Panc1 (cell line): ENCODE measurements around the gene MXRA8. TPM values are rescaled to one million over a fixed set of nuclear protein-coding genes. Genes with fewer than 3 reads are reported as not detected.

Experiments
- ATAC-seq: fragments of 200-7000 bp; cut with Tn5 transposase; 2 replicates; pipeline ENCODE4 v1.9.1; 2020; ENCODE audit warnings: mild to moderate bottlenecking, moderate library complexity
- BruUV-seq: library from RNA; stranded (reverse); fragments of 400-500 nt; replicated peaks from 2 replicates; lab custom pipeline; 2021; lab: Mats Ljungman, UMichigan
- CTCF ChIA-PET: fragments of 300-600 bp; sonication (Branson Sonifier 250); formaldehyde crosslinking; loops from one replicate; lab custom pipeline; 2022; ENCODE audit warnings: antibody characterized with exemption; lab: Charles Lee
- POLR2A ChIA-PET: fragments of 300-600 bp; sonication (Branson Sonifier 250); formaldehyde crosslinking; loops from one replicate; lab custom pipeline; 2022; ENCODE audit warnings: antibody characterized with exemption; lab: Charles Lee
- DNase-seq: peaks from one replicate; pipeline ENCODE4 v3.0.0-alpha.2; 2010; ENCODE audit warnings: low read depth, low spot score
- H3K27ac ChIP-seq: 2 replicates; pipeline ENCODE4 v1.5.1; 2011; ENCODE audit warnings: mild to moderate bottlenecking, low read length, inconsistent platforms
- H3K27me3 ChIP-seq: fragments of 200-500 bp; sonication (Bioruptor generic); 2 replicates; pipeline ENCODE4 v1.6.0; 2014; ENCODE audit warnings: low read length, inconsistent platforms; ENCODE audit not compliant: control insufficient read depth, insufficient read depth
- H3K36me3 ChIP-seq: fragments of 200-500 bp; sonication (Bioruptor generic); 2 replicates; pipeline ENCODE4 v1.5.1; 2014; ENCODE audit warnings: inconsistent platforms, mild to moderate bottlenecking, low read length, moderate library complexity; ENCODE audit not compliant: control insufficient read depth, insufficient read depth
- H3K4me1 ChIP-seq: 2 replicates; pipeline ENCODE4 v1.5.1; 2011; ENCODE audit warnings: inconsistent platforms, mild to moderate bottlenecking, low read length, moderate library complexity; ENCODE audit not compliant: control insufficient read depth, insufficient read depth
- H3K4me3 ChIP-seq, 2 experiments: 2 replicates each; pipeline ENCODE4 v1.5.1; 2011 to 2012; ENCODE audit warnings: low read depth in 2 of 2, low read length in 2 of 2, mild to moderate bottlenecking in 2 of 2, inconsistent platforms in 1 of 2, moderate library complexity in 1 of 2
- H3K9me3 ChIP-seq: fragments of 200-500 bp; sonication (Bioruptor generic); 2 replicates; pipeline ENCODE4 v1.5.1; 2014; ENCODE audit warnings: low read depth, mild to moderate bottlenecking, inconsistent platforms, low read length, moderate library complexity; ENCODE audit not compliant: control insufficient read depth, insufficient read depth
- POLR2AphosphoS5 ChIP-seq: IDR thresholded peaks from 2 replicates; pipeline ENCODE4 v1.6.1; 2012; ENCODE audit warnings: mild to moderate bottlenecking, low read depth, low read length, moderate library complexity
- SIN3A ChIP-seq: IDR thresholded peaks from 2 replicates; pipeline ENCODE4 v1.6.1; 2012; ENCODE audit warnings: low read depth, mild to moderate bottlenecking, low read length, moderate library complexity, borderline replicate concordance; ENCODE audit not compliant: insufficient read depth
- TCF7L2 ChIP-seq: IDR thresholded peaks from 2 replicates; pipeline ENCODE4 v1.6.1; 2011; ENCODE audit warnings: mild to moderate bottlenecking, low read depth, low read length, inconsistent platforms
- in situ Hi-C: cut with HindIII; loops from 2 replicates; pipeline ENCODE4 v1.10.0; 2016; ENCODE audit warnings: low sequenced_read_pairs, low pct_unique_long_range_greater_than_20kb
- intact Hi-C: fragments of 100-400 bp; cut with micrococcal nuclease; formaldehyde crosslinking; loops from one replicate; pipeline ENCODE4 v1.10.0; 2022; ENCODE audit not compliant: unreplicated experiment
- total RNA-seq: library from RNA; stranded (reverse); gene quantifications from one replicate; pipeline ENCODE4 v1.2.1, GENCODE V29; 2021; ENCODE audit not compliant: unreplicated experiment
- TF ChIP-seq, protein P1 (sequence below), 2 experiments: IDR thresholded peaks; 2 replicates each; pipeline ENCODE4 v1.6.1; 2011 to 2012; ENCODE audit warnings: low read depth in 2 of 2, control low read depth in 1 of 2, low read length in 1 of 2, mild to moderate bottlenecking in 1 of 2, moderate library complexity in 1 of 2; ENCODE audit not compliant: insufficient read depth in 1 of 2
- TF ChIP-seq, protein P2 (sequence below): fragments of 450-650 bp; IDR thresholded peaks from 2 replicates; pipeline ENCODE4 v1.5.1; 2017; ENCODE audit warnings: mild to moderate bottlenecking

MXRA8 gene
- total RNA-seq, 1 experiment from 2014 or later: 96.0 TPM

DNA sequence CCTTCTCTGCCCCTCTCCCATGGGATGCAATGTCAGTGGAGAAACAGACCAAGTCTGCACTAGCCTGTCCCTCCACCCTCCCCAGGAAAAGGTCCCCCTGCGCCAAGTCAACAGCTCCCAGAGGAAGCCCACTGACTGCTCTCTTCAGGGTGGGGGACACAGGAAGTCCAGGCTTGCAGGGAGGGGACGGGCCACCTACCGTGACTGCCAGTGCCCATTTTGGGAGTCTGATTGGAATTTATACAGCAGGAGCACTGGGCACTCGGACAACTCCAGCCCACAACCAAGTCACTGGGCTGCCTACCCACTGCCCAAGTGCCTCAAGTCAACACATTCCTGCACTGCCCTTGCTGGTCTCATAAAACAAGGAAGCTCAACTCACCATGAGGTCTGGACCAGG, 34.7 kb upstream of the MXRA8 start:
- CTCF ChIA-PET: no interaction called here
- peaks cover 29% of the 10 kb centered on the region for H3K36me3 ChIP-seq
- no peaks in the 10 kb centered on the region for H3K27me3 ChIP-seq
- ATAC-seq: no peak
- BruUV-seq: no TSS peak
- H3K9me3 ChIP-seq: no peaks in the 10 kb centered on the region
- TF ChIP-seq, protein P1, sequence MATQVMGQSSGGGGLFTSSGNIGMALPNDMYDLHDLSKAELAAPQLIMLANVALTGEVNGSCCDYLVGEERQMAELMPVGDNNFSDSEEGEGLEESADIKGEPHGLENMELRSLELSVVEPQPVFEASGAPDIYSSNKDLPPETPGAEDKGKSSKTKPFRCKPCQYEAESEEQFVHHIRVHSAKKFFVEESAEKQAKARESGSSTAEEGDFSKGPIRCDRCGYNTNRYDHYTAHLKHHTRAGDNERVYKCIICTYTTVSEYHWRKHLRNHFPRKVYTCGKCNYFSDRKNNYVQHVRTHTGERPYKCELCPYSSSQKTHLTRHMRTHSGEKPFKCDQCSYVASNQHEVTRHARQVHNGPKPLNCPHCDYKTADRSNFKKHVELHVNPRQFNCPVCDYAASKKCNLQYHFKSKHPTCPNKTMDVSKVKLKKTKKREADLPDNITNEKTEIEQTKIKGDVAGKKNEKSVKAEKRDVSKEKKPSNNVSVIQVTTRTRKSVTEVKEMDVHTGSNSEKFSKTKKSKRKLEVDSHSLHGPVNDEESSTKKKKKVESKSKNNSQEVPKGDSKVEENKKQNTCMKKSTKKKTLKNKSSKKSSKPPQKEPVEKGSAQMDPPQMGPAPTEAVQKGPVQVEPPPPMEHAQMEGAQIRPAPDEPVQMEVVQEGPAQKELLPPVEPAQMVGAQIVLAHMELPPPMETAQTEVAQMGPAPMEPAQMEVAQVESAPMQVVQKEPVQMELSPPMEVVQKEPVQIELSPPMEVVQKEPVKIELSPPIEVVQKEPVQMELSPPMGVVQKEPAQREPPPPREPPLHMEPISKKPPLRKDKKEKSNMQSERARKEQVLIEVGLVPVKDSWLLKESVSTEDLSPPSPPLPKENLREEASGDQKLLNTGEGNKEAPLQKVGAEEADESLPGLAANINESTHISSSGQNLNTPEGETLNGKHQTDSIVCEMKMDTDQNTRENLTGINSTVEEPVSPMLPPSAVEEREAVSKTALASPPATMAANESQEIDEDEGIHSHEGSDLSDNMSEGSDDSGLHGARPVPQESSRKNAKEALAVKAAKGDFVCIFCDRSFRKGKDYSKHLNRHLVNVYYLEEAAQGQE (IDR thresholded peaks at IDR 0.05; ENCODE audit: insufficient read depth in 1 of 2, low read depth in 2 of 2, low read length in 1 of 2): no peak
- no peak for TF ChIP-seq SIN3A
- no peak for TF ChIP-seq POLR2AphosphoS5
- TF ChIP-seq TCF7L2: no peak
- TF ChIP-seq, protein P2, sequence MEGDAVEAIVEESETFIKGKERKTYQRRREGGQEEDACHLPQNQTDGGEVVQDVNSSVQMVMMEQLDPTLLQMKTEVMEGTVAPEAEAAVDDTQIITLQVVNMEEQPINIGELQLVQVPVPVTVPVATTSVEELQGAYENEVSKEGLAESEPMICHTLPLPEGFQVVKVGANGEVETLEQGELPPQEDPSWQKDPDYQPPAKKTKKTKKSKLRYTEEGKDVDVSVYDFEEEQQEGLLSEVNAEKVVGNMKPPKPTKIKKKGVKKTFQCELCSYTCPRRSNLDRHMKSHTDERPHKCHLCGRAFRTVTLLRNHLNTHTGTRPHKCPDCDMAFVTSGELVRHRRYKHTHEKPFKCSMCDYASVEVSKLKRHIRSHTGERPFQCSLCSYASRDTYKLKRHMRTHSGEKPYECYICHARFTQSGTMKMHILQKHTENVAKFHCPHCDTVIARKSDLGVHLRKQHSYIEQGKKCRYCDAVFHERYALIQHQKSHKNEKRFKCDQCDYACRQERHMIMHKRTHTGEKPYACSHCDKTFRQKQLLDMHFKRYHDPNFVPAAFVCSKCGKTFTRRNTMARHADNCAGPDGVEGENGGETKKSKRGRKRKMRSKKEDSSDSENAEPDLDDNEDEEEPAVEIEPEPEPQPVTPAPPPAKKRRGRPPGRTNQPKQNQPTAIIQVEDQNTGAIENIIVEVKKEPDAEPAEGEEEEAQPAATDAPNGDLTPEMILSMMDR: no peak
- in situ Hi-C loops (no loop called here), intact Hi-C loops (no loop called here)
- POLR2A ChIA-PET: no interaction called here
- H3K4me1 ChIP-seq: peaks cover 9% of the 10 kb centered on the region
- H3K27ac ChIP-seq: no peak overlapping the region
- DNase-seq: no peak
- H3K4me3 ChIP-seq: no peak overlapping the region

DNA sequence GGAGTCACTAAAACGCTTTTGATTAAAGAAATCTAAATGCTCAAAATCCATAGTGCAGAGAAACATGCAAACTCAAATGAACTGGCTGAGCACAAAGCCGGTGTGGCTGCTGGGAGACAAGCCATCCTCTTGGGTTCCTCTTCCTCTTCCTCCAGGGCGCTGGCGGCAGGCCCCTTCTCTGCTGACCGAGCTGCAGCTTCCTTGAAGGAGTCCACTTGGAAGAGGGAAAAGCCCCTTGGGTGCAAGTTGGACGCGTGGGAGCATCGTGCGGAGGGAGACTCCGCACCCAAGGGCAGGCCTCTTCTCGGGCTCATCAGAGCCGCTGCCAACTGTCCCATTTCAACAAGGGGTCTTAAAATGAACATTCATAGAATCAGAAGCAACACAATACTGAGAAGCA, 32.9 kb upstream of the MXRA8 start:
- no peaks in the 10 kb centered on the region for H3K27me3 ChIP-seq
- TF ChIP-seq TCF7L2 (no peak), SIN3A (no peak), POLR2AphosphoS5 (no peak)
- TF ChIP-seq, protein P1 (IDR thresholded peaks at IDR 0.05; ENCODE audit: insufficient read depth in 1 of 2, low read depth in 2 of 2, low read length in 1 of 2): no peak
- TF ChIP-seq, protein P2: no peak
- ATAC-seq (no peak), DNase-seq (no peak)
- peaks cover 35% of the 10 kb centered on the region for H3K36me3 ChIP-seq
- no peaks in the 10 kb centered on the region for H3K9me3 ChIP-seq
- in situ Hi-C loops: no loop called here
- no peak overlapping the region for H3K4me3 ChIP-seq
- CTCF ChIA-PET: no interaction called here
- no peak overlapping the region for H3K27ac ChIP-seq
- POLR2A ChIA-PET: no interaction called here
- intact Hi-C loops: no loop called here
- no TSS peak for BruUV-seq
- H3K4me1 ChIP-seq: no peaks in the 10 kb centered on the region
